ENCODE results near the gene SSH2. TPM values are rescaled to one million over a fixed set of nuclear protein-coding genes. Genes with fewer than 3 reads are reported as not detected.
A peak's percentile ranks its signal among the peaks of the same experiment; 100 is the strongest.

SSH2 gene
- total and polyA plus RNA-seq, 9 of the 15 experiments (the other 6 are each of a cell fraction or from before 2014, with no cell fraction given), result 3.9 to 16.1 (median 10.2) TPM

DNA sequence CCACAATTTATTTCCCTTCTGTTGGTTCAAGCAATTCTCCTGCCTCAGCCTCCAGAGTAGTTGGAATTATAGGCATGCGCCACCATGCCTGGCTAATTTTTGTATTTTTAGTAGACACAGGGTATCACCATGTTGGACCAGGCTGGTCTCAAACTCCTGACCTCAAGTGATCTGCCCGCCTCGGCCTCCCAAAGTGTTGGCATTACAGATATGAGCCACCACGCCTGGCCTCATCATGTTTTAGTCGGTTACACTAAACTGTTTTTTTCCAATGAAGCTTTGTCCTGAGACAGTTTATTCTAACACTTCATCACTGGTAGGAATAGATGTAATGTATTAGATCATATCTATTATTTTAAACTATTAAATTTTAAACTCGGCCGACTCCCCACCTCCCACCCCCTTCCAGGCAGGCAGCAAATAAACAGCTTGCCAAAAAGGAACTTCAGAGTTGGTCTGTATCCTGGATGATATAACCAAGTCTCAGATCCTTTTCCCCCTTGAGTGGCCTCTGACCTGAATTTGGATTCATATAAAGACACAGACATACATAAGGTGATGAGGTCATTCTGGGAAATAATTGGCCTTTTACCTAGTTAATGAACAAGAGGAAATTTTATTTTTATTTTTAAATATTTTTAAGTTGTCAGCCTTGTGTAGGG is 288.9 kb downstream of the SSH2 start (continued):
- TF ChIP-seq LCOR (CRISPR knock-in tag; IDR thresholded peaks at IDR 0.05) (no peak), ZNF57 (CRISPR knock-in tag; IDR thresholded peaks at IDR 0.05) (no peak)

DNA sequence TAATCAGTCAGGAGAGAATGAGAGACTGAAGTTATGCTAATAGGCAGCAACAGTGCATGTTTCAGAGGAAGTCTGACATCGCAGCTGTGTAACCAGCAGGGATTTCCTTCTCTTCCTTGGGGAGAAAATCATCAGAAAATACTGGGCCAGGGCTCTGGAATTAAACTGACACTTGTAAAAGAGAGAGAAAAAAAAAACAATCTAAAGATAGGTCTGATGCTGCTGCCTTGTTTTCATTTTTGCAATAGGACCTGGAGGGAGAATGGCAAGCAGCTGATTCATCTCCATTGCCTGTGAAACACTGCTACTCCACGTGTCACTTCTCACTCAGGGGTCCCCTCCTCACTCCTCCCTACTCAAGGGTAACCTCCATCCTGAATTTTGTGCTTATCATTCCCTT is 289.6 kb downstream of the SSH2 start:
- no peak overlapping the region for H2AFZ ChIP-seq (ENCODE audit: low read depth, low read length)
- in situ Hi-C loops (cut with MboI) (loop anchor here (5.0 kb wide), 2 partner anchors 137 to 292 kb away; partner anchors contain the start of gene SSH2), intact Hi-C loops (cut with micrococcal nuclease) (no loop called here)
- no peaks in the 10 kb centered on the region for H3K9me3 ChIP-seq (replicated peaks; ENCODE audit: control insufficient read depth, insufficient read depth, low read depth, low read length)
- TF ChIP-seq POLR2G (IDR thresholded peaks at IDR 0.05; ENCODE audit: low read depth, low read length) (no peak), FOXK2 (conservative IDR thresholded peaks at IDR 0.05 in 1 of 2, IDR thresholded peaks at IDR 0.05 in 1 of 2; ENCODE audit: low read depth in 2 of 2) (peak in 1 of 2 experiments; percentile 50; a peak in 1 of 4 replicates), SMC3 (conservative IDR thresholded peaks at IDR 0.05; ENCODE audit: insufficient read depth, low read depth, low read length) (no peak), L3MBTL2 (IDR thresholded peaks at IDR 0.05) (peak; percentile 26; the same call in 1 of the 2 replicates), NFIC (IDR thresholded peaks at IDR 0.05) (peak; percentile 66)
- TF ChIP-seq, protein P1, sequence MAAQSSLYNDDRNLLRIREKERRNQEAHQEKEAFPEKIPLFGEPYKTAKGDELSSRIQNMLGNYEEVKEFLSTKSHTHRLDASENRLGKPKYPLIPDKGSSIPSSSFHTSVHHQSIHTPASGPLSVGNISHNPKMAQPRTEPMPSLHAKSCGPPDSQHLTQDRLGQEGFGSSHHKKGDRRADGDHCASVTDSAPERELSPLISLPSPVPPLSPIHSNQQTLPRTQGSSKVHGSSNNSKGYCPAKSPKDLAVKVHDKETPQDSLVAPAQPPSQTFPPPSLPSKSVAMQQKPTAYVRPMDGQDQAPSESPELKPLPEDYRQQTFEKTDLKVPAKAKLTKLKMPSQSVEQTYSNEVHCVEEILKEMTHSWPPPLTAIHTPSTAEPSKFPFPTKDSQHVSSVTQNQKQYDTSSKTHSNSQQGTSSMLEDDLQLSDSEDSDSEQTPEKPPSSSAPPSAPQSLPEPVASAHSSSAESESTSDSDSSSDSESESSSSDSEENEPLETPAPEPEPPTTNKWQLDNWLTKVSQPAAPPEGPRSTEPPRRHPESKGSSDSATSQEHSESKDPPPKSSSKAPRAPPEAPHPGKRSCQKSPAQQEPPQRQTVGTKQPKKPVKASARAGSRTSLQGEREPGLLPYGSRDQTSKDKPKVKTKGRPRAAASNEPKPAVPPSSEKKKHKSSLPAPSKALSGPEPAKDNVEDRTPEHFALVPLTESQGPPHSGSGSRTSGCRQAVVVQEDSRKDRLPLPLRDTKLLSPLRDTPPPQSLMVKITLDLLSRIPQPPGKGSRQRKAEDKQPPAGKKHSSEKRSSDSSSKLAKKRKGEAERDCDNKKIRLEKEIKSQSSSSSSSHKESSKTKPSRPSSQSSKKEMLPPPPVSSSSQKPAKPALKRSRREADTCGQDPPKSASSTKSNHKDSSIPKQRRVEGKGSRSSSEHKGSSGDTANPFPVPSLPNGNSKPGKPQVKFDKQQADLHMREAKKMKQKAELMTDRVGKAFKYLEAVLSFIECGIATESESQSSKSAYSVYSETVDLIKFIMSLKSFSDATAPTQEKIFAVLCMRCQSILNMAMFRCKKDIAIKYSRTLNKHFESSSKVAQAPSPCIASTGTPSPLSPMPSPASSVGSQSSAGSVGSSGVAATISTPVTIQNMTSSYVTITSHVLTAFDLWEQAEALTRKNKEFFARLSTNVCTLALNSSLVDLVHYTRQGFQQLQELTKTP (IDR thresholded peaks at IDR 0.05; ENCODE audit: low read depth in 1 of 2, partially characterized antibody in 2 of 2), result peak in 1 of 2 experiments; percentile 88
- H3K36me3 ChIP-seq (ENCODE audit: control insufficient read depth, insufficient read depth, low read length), result peaks cover 4% of the 10 kb centered on the region; the same call in 1 of the 3 replicates
- no peak overlapping the region for H3K4me2 ChIP-seq (ENCODE audit: insufficient read depth, low read length)
- H3K9me1 ChIP-seq (ENCODE audit: control insufficient read depth, insufficient read depth, low read length), result no peaks in the 10 kb centered on the region
- H3K4me1 ChIP-seq (replicated peaks in 1 of 2; ENCODE audit: control insufficient read depth in 2 of 2, insufficient read depth in 2 of 2, low read length in 2 of 2), result peaks cover 12 to 22% of the 10 kb centered on the region in 2 experiments
- H3K9ac ChIP-seq (ENCODE audit: insufficient read depth in 1 of 2, low read depth in 2 of 2, low read length in 2 of 2), result no peak overlapping the region
- WGBS (ENCODE audit: insufficient coverage, low coverage, missing lambda C conversion rate), result 40% methylated on average over 2 of the region's 2 CpGs
- DNase-seq (ENCODE audit: extremely low read depth in 1 of 4, low spot score in 3 of 4) (no peak), ATAC-seq (no peak), FAIRE-seq (no peak)
- no peak overlapping the region for H3K4me3 ChIP-seq
- H3K27me3 ChIP-seq (ENCODE audit: control insufficient read depth in 2 of 2, insufficient read depth in 2 of 2, low read length in 2 of 2), result no peaks in the 10 kb centered on the region
- no peak overlapping the region for H3K27ac ChIP-seq (ENCODE audit: extremely low read depth, low read depth, low read length)
- no peaks in the 10 kb centered on the region; the same call in 1 of the 2 replicates for H4K20me1 ChIP-seq (replicated peaks; ENCODE audit: control insufficient read depth, insufficient read depth, low read length)
- BruUV-seq (replicated peaks), result no TSS peak
- ChIA-PET POLR2A (interaction anchor here (0.7 to 2.1 kb wide), 7 partner anchors 14 to 291 kb away, joined by 3 to 11 read pairs (median 6); partner anchors contain the start of gene SSH2), CTCF (ENCODE audit: low intra/inter-chr PET ratio) (interaction anchor here (1.0 to 2.9 kb wide), 3 partner anchors 138 to 453 kb away, joined by 5 to 40 read pairs (median 11); partner anchors contain the start of gene SSH2)
- no peaks in the 10 kb centered on the region for H3K79me2 ChIP-seq (ENCODE audit: control insufficient read depth, insufficient read depth, low read length)
